GM18951 (cell line): Measurements from ENCODE around the gene NANOS1.

Source experiments
- POLR2A ChIP-seq: IDR thresholded peaks from 4 replicates; pipeline ENCODE4 v1.6.1; 2011; ENCODE audit warnings: mild to moderate bottlenecking; ENCODE audit not compliant: insufficient read length, insufficient read depth; ENCODE audit errors: extremely low read depth
- in situ Hi-C: fragments of 300-500 bp; cut with MboI; formaldehyde crosslinking; loops from one replicate; pipeline ENCODE4 v1.12.0; 2022; ENCODE audit warnings: low sequenced_read_pairs, mixed read lengths, inconsistent platforms; ENCODE audit not compliant: unreplicated experiment

NANOS1 gene

DNA sequence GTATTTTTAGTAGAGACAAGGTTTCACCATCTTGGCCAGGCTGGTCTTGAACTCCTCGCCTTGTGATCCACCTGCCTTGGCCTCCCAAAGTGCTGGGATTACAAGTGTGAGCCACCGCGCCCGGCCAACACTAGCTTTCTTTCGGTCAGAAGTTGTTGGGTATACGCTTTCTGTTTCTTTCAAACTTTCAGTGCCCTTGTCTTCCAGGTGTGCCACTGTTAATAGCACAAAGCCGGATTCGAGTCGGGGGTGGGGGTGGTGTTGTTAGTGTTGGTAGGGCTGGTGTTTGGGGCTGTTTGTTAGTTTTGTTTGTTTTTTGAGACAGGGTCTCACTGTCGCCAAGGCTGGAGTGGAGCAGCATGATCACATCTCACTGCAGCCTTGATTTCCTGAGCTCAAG lies 33.8 kb upstream of the NANOS1 start:
- in situ Hi-C loops = no loop called here
- no peak for TF ChIP-seq POLR2A

DNA sequence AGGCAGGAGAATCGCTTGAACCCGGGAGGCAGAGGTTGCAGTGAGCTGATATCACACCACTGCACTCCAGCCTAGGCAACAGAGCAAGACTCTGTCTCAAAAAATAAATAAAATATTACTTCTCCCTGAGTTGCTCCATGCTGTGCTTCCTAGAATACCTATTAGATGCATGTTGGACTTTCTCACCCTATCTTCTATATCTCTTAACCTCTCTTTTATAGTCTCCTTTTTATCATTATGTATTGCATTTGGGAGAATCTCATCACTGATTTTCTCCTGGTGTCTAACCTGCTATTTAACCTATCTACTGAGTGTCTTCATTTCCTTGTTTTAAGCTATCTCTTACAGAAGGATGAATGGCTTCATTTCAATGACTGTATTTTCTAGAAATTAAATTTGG lies 32.1 kb upstream of the NANOS1 start:
- in situ Hi-C loops = no loop called here

DNA sequence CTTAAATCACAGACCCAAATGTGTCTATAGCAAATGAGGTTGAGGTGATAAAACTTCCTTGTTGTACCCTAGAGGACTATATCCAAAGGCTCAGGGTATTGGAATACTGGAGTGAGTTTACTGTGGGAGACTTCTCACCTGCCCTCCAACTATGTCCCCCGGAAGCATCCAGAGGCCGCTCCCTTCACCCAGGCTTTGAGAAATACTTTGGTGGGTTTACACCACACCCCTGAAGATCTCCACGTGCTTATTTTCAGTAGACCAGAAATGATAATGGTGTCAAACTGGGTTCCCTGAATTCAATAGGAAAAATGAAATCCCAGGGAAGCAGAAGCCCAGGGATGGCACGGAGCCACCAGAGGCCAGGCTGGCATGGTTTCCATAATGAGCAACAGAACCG lies 31.3 kb upstream of the NANOS1 start:
- TF ChIP-seq POLR2A = no peak
- in situ Hi-C loops = no loop called here

More for the DNA sequence above, 32.1 kb upstream of the NANOS1 start:
- no peak for TF ChIP-seq POLR2A

DNA sequence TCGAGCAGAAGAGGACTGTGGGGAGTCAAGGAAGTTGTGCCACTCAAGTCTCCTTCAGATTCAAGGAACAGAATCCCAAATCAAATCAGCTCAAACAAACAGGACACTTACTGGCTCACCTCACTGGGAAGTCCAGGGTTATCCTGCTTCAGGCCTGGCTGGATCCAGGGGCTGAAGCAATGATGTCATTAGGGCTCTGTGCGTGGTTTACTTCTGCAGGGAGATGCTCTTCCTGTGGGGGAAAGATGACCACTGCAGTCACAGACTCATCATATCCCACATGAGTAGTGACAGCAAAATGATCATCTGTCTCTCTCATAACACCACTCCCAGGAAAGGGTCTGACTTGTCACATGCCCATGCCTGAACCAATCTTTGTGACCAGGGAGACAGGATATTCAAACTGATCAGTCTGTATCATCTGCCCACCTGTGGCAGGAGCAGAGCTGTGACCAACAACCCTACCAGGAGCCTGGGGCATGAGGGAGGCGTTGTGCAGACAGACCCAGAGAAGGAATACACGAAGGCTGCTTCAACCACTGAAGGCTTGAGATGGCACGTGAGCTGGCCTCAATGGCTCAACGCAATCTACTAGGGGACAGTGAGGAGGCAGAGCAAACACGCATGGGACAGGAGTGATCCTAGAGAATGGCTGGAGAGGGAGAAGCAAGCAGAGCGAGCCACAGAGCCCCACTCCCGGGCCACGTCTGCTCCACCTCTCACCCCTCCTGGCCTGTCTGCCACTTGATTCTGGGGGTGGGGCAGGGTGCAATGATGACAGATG lies 27.6 kb upstream of the NANOS1 start:
- in situ Hi-C loops = no loop called here
- no peak for TF ChIP-seq POLR2A

DNA sequence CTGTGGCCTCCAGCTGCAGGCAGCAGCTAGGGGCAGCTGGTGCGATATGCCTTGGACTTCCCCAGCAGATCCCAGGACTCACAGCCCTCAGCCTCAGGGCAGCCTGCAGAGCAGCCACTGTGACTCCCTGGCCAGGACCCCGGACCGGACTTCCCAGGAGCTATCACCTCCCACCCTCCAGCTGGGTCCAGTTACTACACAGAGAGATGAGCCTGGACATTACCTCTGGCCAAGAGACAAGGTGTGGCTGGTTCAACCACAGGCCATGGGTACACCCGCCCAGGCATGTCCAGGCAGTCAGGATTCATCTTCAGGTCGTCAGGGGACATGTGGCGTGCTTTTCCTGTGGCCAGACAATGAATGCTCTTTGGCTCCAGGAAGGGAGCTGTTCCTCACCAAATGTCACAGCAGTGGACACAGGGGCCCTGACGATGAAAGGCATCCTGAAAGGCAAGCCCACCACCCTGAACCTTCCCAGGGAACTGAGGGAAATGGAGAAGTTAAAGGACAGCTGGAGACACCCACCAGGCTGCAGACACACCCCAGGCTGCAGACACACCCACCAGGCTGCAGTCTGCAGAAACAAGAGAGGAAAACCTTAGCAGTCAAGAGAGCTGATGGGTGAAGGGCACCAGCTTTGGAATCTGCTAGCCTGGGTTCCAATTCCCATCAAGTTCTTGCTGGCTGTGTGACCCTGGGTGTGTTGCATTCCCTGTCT lies 25.8 kb upstream of the NANOS1 start:
- no peak for TF ChIP-seq POLR2A
- in situ Hi-C loops = no loop called here

DNA sequence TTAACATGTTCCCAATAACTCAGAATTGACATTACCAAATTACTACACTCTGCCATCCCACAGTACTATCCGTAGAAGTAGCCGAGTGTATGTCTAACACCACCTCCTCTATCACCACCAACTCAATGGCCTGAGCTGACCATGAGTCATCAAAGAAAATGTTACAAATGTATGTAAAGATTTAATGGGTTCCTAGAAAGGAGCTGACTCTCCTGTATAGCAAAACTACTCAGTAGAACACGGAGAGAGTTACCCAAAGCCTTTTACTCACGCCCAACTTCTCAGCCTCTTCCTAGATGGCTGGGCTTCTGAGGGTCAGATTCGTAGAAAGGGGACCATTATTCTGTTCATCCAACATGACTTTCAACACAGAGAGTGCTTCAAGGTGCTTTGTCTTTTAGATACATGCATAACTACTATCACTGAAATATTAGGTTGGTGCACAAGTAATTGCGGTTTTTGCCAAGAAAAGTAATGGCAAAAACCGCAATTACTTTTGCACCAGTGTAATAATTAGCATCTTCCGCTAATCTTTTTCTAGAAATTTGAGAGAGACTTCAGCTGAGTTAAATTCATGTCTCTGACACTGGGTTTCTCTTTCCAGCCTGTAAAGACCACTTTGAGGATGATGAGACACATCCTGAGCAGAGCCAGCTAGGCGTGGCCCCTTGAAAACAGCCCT lies 24.0 kb upstream of the NANOS1 start:
- TF ChIP-seq POLR2A = no peak
- in situ Hi-C loops = no loop called here

DNA sequence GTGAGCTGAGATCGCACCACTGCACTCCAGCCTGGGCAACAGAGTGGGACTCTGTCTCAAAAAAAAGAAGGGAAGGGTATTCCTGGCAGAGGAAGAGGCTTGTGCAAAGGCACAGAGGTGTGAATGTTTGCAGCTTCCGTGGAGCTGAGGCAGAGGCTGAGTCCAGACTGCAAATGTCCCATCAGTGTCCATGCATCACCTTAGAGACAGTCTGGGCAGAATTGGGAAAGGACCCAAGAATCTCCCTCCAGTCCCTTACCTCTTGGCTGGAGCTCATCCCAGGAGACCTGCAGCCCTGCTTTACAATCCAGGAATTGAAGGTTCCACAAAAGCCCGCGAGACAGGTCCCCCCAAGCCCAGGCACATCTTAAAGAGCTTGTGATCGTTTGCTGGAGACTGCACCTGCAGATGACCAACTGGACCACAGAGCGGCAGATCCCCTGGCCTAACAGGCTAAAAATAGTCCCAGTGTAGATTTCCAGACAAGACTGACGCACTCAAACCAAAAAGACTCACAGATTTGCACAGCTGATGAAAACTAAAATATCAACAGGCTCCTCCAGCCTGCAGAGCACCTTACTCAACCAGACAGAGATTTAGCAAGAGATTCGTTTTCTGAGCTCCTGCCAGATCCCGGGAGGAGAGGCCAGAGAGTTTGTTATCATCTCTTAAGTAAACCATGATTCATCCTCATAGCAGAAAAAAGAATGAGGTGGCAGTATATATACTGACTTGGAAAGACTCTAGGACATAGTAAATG lies 22.9 kb upstream of the NANOS1 start:
- in situ Hi-C loops = no loop called here
- TF ChIP-seq POLR2A = no peak

DNA sequence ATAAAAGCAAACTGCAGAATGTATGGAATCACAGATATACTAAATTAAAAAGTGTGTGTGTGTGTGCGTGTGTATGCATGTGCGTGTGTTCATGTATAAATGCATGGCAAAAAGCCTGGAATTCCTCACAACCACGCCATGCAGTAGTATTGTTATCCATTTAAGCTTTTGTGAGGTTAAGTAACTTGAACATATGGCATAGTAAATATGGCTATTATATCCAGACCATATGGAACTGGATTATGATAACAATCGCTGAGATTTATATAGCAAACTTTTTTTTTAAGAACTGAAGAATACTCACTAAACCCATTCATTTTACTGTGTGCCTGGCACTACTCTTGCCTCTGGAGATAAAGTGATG lies 22.3 kb upstream of the NANOS1 start:
- in situ Hi-C loops = no loop called here
- no peak for TF ChIP-seq POLR2A

DNA sequence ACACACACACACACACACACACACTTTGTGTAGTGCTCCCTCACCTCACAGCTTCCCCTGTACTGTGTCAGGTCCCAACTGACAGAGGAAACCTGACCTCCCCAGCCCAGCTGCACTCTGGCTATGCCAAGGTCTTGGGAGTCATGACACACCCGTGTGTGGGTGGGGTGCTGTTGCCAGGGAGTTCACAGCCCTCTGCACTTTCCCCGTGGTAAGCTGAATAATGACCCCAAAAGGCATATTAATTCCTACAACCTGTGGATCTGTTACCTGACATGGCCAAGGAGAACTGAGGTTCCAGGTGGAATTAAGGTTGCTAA lies 8.9 kb upstream of the NANOS1 start:
- in situ Hi-C loops = no loop called here
- TF ChIP-seq POLR2A = no peak

DNA sequence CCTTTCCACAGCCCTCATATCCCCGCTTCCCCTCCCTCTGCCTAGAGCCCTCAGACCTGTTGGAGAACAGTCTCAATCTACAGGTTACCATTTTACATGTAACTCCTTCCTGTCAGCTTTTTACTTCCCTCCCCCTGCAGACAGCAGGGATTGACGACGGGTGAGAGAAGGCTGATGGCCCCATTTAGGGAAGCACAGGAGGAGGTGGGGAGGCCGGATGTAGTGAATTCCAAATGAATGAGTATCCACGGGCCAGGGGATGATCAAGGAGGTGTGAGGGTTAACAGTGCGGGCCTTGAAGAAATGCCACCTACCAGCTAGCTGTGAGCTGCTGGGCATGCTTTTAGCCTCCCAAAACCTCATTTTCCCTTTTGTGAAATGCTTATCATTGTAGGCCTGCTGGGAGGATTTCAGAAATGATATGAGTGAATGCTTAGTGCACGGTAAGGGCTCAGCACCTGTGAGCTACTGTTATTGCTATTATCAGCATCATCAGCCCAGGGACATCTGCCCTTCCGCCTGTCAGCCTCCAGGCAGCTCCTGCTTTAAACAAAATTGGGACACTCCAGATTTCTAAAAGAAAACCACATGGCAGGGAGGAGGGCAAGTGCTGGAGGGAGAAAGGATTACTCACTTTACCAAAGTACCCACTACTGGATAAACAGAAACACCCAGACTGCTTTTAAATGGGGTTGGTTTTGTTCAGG lies 6.5 kb upstream of the NANOS1 start:
- in situ Hi-C loops = no loop called here

DNA sequence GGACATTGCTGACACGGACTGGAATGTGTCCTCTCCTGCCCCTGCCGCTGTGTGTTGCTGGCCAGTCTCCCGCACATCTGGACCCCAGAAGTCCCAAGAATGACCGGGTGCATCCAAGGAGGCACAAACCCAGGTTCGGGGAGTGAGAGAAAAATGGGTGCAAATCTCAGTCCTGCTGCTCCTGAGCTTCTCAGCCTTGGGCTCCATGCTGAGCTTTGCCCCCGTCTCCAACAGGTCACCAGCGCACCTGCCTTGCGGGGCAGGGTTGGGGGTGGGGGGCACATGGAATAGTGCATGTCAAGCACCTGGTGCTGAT lies 6.0 kb upstream of the NANOS1 start:
- no peak for TF ChIP-seq POLR2A
- in situ Hi-C loops = no loop called here

More for the DNA sequence above, 6.5 kb upstream of the NANOS1 start:
- TF ChIP-seq POLR2A = no peak

DNA sequence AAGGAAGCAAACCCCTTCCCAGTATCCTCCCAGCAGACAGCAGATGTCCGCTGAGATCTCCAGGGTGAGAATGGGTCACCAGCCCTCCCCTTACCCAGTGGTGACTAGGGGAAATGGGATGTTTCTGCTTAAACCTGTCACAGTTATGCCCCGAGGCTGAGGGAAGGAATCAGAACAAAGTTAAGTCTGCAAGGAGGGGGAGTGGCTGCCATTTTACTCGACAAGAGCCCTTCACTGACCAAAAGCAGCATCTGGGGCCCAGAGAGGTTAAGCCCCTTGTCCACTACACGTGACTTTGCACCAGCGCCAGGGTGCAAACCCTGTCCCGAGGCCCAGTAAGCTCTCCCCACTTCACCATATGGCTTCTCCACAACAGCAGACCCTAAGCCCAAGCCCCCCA lies 4.6 kb upstream of the NANOS1 start:
- TF ChIP-seq POLR2A = no peak
- in situ Hi-C loops = no loop called here

DNA sequence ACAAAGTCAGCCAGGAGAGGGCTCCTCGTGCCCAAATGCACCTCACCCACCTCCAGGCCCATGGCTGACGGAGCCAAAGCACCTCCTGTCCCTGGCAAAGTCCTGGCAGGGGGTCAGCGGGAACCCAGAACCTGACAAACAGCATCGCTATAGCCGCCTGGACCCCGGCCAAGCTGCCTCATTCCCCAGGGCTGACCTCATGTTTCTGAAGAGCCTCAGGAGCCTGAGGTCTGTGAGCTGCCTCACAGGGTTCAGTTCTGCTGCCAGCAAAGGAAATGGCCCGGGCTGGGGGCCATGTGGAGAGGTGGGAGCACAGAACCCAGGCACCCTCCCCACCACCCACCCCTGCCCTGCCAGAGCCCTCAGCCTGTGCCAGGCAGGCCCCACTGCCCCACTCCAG lies 4.2 kb upstream of the NANOS1 start:
- in situ Hi-C loops = no loop called here
- no peak for TF ChIP-seq POLR2A
